T follicular helper cell (primary cell): Measurements from ENCODE around the gene PTPRN.
"Not testable (repeated sequence)": the region's sequence is repeated elsewhere in the genome, so short reads cannot be mapped to it uniquely, and the experiment has no call there.

Source experiments
- DNase-seq: peaks from one replicate; pipeline ENCODE4 v3.0.0-alpha.2; 2020; ENCODE audit warnings: low read depth
- total RNA-seq, 2 experiments: gene quantifications; one replicate each; lab custom pipeline; 2026; lab: John Stamatoyannopoulos, UW

The PTPRN gene
- 0.04 to 0.06 reads per million in 2 experiments for total RNA-seq

DNA sequence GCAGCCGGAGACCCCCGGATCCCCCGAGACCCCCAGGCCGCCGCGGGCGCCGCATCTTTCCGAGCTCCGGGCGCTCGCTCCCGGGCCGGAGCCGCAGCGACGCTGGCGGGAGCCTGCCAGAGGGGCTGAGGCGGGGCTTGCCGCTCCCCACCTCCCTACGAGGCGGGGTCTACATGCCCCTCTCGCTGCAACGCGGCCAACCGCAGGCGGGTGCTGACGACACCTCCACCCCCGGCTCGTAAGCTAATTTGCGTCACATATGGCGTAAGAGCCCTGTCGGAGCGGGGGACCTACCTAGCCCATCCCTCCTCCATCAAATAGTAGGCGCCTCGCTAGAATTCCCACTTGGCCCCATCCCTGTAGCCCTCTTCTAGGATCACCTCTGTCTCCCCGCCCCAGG is at the start of gene PTPRN:
Gene PTPRN (minus strand): TSS at position 124 of the 400 bp plus-strand sequence. CDS start 69 bp downstream, at position 55.
- DNase-seq, result no peak

DNA sequence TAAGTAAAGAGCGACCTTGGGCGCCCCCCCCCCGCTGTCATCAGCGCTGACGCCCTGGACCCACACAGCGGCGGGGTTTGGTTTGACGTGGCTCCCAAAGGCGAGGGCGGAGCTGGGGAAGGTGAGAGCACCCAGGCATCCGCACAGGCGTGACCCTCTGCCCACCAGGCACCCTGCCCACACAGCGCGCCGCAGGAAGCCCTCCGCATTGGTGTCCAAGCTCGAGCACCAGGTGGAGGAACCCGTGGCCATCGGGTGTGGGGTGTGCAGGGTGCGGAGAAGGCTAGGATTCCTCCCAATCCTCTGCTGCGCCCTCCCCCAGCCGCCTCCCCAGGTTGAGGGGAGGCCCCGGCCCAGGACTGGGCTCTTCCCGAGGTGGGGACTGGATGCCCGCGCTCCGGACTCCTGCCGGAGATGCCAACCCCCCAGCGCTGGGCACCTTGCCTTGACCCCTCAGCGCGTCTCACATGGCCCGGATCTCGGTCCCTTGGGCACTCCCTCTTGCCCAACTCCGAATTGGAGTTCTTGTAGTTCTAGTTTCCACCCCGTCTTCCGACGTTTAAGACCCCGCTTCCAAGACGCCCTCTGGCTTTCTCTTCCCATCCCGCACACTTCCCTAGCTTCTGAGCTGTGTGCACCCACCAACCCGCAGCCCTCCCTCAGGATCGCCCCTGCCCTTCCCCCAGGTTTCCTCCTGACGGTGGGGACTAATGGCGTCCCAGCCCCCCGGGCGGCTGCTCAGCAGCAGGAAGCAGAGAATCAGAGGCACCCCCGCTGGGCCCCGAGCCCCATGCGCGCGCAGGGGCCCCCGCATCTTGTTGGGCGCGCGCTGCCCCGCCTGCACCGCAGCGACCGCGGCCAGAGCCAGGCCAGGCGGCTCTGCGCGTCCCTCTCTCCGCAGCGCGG is 49.2 kb upstream of the PTPRN start:
- DNase-seq, result no peak

GRCh38 chr2:219356834-219357233 is 47.6 kb upstream of the PTPRN start:
- no peak for DNase-seq

GRCh38 chr2:219354582-219354981 is 45.4 kb upstream of the PTPRN start:
- no peak for DNase-seq

DNA sequence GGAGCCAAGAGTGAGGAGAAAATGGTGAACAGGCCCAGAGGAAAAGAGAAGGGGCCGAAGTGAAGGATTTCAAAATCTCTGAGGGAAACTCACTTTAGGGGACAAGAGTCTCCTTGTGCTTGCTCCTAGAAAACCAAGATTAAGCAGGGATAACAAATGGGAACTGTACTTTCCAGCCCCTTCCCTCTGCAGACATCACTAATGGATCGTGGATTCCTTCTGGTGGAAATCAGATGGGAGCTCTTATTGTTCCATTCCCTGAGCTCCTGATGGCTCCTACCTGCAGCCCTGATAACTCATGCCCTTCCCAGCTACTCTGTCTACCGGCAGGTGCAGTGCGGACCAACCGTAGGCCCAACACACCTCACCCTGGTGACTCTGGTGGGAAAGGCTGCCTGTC is 43.9 kb upstream of the PTPRN start:
- DNase-seq, result no peak

DNA sequence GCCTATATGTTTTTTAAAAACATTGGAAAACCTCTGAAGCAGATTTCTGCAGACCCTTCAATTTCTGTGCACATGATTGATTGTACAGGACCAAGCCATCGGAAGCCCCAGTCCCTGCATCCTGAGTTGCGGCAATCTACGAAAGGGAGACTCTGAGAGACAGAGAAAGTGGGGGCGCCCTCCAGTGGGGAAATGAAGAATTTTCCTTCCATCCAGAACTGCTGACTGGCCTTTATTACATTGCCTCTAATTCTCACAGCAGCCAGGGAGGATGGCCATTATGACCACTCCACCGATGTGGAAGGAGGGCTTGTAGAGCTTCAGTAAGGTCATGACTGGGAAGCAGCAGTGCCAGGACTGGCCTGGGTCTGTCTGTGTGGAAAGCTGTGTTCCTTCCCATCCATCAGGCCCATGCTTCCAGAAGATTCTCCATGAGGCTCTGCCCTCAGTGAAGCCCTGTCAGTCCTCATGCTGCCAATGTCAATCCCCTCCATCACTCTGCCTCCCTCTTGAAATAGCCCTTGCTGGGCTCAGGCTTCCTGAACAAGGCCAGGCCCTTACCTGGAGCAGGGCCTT is 43.3 kb upstream of the PTPRN start:
- DNase-seq, result peak; percentile 49

- no peak for DNase-seq
Observed at GRCh38 chr2:219350710-219351221, 41.6 kb upstream of the PTPRN start.

DNA sequence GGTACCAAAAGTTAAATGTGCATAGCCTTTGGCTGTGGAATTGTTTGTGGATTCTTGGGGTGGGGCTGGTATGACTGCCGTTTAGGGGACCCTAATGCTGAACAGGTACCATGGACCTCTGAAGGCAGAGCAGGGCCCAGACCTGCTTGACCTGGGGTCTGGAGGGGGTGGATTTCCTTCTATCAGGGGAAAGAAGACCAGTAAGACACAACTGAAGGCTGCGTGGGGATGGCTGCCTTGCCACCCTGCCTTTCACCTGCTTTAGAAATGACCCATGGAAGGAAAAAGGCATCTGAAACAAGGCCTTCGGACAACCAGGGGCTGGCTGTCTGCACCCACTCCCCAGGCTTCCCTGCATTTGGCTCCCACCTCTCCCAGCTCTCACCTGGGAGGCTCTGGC is 41.0 kb upstream of the PTPRN start:
- no peak for DNase-seq

GRCh38 chr2:219344751-219345430 is 35.7 kb upstream of the PTPRN start:
- DNase-seq, result no peak

GRCh38 chr2:219335373-219335786 is 26.2 kb upstream of the PTPRN start:
- DNase-seq, result no peak

DNA sequence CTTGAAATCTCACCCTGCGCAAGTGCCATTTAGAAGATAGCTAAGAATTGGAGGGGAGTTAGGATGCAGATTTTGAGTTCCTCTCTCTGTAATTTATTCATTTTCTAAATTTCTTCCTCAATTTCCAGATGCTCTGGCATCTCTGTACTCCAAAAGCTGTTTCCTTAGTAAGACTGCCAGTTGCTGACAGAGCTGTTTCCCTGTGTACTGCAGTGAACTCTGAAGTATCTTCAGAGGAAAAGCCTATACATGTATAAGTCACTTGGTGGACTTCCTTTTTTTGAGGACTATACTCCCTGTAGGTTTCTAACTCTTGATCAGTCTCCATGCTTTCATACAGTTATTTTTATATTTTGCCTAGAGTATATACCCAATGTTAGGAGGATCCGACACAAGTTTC is 24.9 kb upstream of the PTPRN start:
- DNase-seq, result no peak

- DNase-seq, result no peak
Observed at GRCh38 chr2:219332542-219332941, 23.3 kb upstream of the PTPRN start, which contains the start of gene RESP18. Gene RESP18, minus strand, starts transcription at chr2:219332744.

GRCh38 chr2:219331560-219332213 is 22.5 kb upstream of the PTPRN start:
- DNase-seq, result no peak

GRCh38 chr2:219327719-219328118 is 18.5 kb upstream of the PTPRN start:
- no peak for DNase-seq

DNA sequence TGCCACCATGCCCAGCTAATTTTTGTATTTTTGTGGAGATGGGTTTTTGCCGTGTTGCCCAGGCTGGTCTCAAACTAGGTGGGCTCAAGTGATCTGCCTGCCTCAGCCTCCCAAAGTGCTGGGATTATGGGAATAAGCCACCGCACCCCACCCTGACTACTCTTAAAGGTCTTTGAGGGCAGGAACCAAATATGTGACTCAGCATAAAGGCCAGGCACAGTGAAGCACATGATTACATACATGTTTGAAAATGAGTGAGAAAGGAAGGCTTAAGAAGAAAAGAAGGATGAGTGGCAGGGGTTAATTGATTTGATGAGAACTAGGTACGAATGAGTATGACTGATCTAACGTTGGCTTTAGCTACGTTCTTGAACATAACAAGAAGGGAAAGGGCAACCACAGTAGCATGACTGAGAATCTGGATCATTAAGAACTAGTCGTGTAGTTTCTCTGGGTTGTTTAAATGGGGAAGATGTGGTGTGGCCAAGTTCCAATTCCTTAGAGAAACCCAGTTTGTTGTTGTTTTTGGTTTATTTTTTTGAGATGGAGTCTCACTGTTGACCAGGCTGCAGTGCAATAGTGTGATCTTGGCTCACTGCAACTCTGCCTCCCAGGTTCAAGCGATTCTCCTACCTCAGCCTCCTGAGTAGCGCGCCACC is 16.6 kb upstream of the PTPRN start:
- no peak for DNase-seq

DNA sequence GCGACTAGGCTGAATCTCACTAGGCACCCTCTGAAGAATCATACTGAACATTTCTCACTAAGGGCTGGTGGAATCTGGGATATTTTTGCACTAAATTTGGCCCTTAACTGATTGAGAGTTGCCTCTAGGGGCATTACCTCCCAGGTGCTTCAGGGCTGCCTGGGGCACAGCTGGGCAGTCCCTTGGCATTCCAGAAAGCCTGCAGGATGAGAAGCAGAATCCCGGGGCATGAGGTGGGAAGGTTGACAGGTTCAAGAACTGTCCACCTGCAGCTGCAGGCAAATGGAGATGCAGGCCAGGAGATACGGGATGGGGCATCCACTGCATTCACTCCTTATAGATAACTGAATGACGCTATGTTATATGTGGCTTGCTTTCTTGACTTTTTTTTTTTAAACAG is 15.9 kb upstream of the PTPRN start:
- no peak for DNase-seq

GRCh38 chr2:219323434-219323833 is 14.2 kb upstream of the PTPRN start:
- no peak for DNase-seq

- DNase-seq, result no peak
Observed at GRCh38 chr2:219314804-219315468, 5.7 kb upstream of the PTPRN start.

DNA sequence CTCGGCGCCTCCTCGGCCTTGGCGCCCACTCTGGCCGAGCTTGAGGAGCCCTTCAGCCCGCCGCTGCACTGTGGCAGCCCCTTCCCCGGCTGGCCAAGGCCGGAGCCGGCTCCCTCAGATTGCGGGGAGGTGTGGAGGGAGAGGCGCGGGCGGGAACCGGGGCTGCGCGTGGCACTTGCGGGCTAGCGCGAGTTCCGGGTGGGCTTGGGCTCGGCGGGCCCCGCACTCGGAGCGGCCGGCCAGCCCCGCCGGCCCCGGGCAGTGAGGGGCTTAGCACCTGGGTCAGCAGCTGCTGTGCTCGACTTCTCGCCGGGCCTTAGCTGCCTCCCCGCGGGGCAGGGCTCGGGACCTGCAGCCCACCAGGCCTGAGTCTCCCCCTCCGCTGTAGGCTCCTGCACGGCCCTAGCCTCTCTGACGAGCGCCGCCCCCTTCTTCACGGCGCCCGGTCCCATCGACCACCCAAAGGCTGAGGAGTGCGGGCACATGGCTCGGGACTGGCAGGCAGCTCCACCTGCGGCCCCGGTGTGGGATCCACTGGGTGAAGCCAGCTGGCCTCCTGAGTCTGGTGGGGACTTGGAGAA is 3.6 kb upstream of the PTPRN start:
- not testable (repeated sequence) for DNase-seq
